ENCODE measurements around the gene SMARCE1.

SMARCE1 gene

GRCh38 chr17:40647624-40648383, at the start of gene SMARCE1:
Gene SMARCE1 (minus strand): TSS chr17:40647818. CDS start chr17:40645802, 2,016 bp downstream.
- DNase-seq, result peak; percentile 40

- no peak for DNase-seq
Observed at GRCh38 chr17:40697297-40697696, 49.7 kb upstream of the SMARCE1 start.

- no peak for DNase-seq
Observed at GRCh38 chr17:40696651-40697072, 49.0 kb upstream of the SMARCE1 start.

- DNase-seq, result no peak
Observed at GRCh38 chr17:40695874-40696472, 48.4 kb upstream of the SMARCE1 start.

GRCh38 chr17:40694584-40694983, 47.0 kb upstream of the SMARCE1 start:
- no peak for DNase-seq

GRCh38 chr17:40687106-40687505, 39.5 kb upstream of the SMARCE1 start:
- DNase-seq, result no peak

- DNase-seq, result no peak
Observed at GRCh38 chr17:40686192-40686591, 38.6 kb upstream of the SMARCE1 start.

GRCh38 chr17:40680998-40681397, 33.4 kb upstream of the SMARCE1 start:
- DNase-seq, result no peak

- DNase-seq, result no peak
Observed at GRCh38 chr17:40679523-40679907, 31.9 kb upstream of the SMARCE1 start.

- no peak for DNase-seq
Observed at GRCh38 chr17:40678902-40679522, 31.4 kb upstream of the SMARCE1 start.

GRCh38 chr17:40675905-40676304, 28.3 kb upstream of the SMARCE1 start:
- no peak for DNase-seq

- no peak for DNase-seq
Observed at GRCh38 chr17:40672654-40673053, 25.0 kb upstream of the SMARCE1 start.

GRCh38 chr17:40671282-40671681, 23.7 kb upstream of the SMARCE1 start:
- no peak for DNase-seq

- no peak for DNase-seq
Observed at GRCh38 chr17:40666331-40666730, 18.7 kb upstream of the SMARCE1 start.

GRCh38 chr17:40664582-40665333, 17.1 kb upstream of the SMARCE1 start, which contains the start of gene KRT222:
Gene KRT222 (minus strand): TSS chr17:40665177. CDS start chr17:40665099, 78 bp downstream.
- DNase-seq, result no peak

- DNase-seq, result no peak
Observed at GRCh38 chr17:40663252-40663651, 15.6 kb upstream of the SMARCE1 start.

GRCh38 chr17:40659911-40660310, 12.3 kb upstream of the SMARCE1 start:
- DNase-seq, result no peak

- no peak for DNase-seq
Observed at GRCh38 chr17:40658396-40658795, 10.8 kb upstream of the SMARCE1 start.

GRCh38 chr17:40651939-40652338, 4.3 kb upstream of the SMARCE1 start:
- DNase-seq, result no peak

- DNase-seq, result no peak
Observed at GRCh38 chr17:40648384-40648968, 858 bp upstream of the SMARCE1 start.

- DNase-seq, result peak; percentile 33
Observed at GRCh38 chr17:40646791-40647623, 611 bp downstream of the SMARCE1 start.

- DNase-seq, result no peak
Observed at GRCh38 chr17:40645943-40646342, 1.7 kb downstream of the SMARCE1 start.

Data from NCI-H1694 treated with DMSO at 0.1 percent for 48 hours (cell line).